HCT116 (cell line): ENCODE results near the gene PLA2R1. TPM values are rescaled to one million over a fixed set of nuclear protein-coding genes. Genes with fewer than 3 reads are reported as not detected.

Experiments
- ATAC-seq: fragments of 200-7000 bp; cut with Tn5 transposase; 2 replicates; pipeline ENCODE4 v1.9.1; 2020; ENCODE audit warnings: mild to moderate bottlenecking, moderate library complexity
- BruUV-seq: library from RNA; stranded (reverse); fragments of 400-500 nt; replicated peaks from 2 replicates; lab custom pipeline; 2021; lab: Mats Ljungman, UMichigan
- CTCF ChIA-PET: fragments of 300-600 bp; sonication (Branson Sonifier 250); formaldehyde crosslinking; loops from one replicate; lab custom pipeline; 2021; ENCODE audit warnings: antibody characterized with exemption; lab: Charles Lee
- POLR2A ChIA-PET: fragments of 300-600, 350-600 bp; sonication (Branson Sonifier 250); formaldehyde crosslinking; loops from one replicate; lab custom pipeline; 2021; ENCODE audit warnings: antibody characterized with exemption; lab: Charles Lee
- RAD21 ChIA-PET, 2 experiments: fragments of 300-600 bp; sonication (Branson Sonifier 250); formaldehyde crosslinking; loops; one replicate each; lab custom pipeline; 2023; ENCODE audit warnings: low total read pairs in 2 of 2; ENCODE audit not compliant: uncharacterized antibody in 2 of 2, unreplicated experiment in 2 of 2, low non-redundant PET in 1 of 2; lab: Charles Lee
- DNase-seq: peaks from one replicate; pipeline ENCODE4 v3.0.0-alpha.2; 2010; ENCODE audit warnings: low read depth, low spot score
- H2AFZ ChIP-seq: fragments of 200-600 bp; shearing (Covaris generic), sonication (generic); 2 replicates; pipeline ENCODE4 v1.6.1; 2017; ENCODE audit warnings: low read depth, mixed run types, mixed read lengths, antibody characterized with exemption, low read length; ENCODE audit not compliant: poor library complexity, severe bottlenecking
- H3K27ac ChIP-seq: 2 replicates; pipeline ENCODE4 v1.5.1; 2012; ENCODE audit warnings: low read depth, low read length
- H3K27me3 ChIP-seq: fragments of 200-600 bp; sonication (generic); 2 replicates; pipeline ENCODE4 v1.6.1; 2016; ENCODE audit warnings: mixed run types, low read length, mixed read lengths; ENCODE audit not compliant: insufficient read depth
- H3K36me3 ChIP-seq, 2 experiments: fragments of 200-500 bp in 1 of 2; fragments of 200-600 bp in 1 of 2; sonication (Bioruptor generic) in 1 of 2; sonication (generic) in 1 of 2; 2 replicates each; pipeline versions ENCODE4 v1.5.1 to v1.6.1; 2014 to 2016; ENCODE audit warnings: low read length in 2 of 2, inconsistent platforms in 1 of 2, mixed read lengths in 1 of 2, mixed run types in 1 of 2; ENCODE audit not compliant: insufficient read depth in 2 of 2, control insufficient read depth in 1 of 2
- H3K4me1 ChIP-seq, 2 experiments: fragments of 200-600 bp in 1 of 2; sonication (generic) in 1 of 2; 2 replicates each; pipeline versions ENCODE4 v1.5.1 to v1.6.1; 2012 to 2017; ENCODE audit warnings: low read length in 2 of 2, inconsistent platforms in 1 of 2, mild to moderate bottlenecking in 1 of 2, mixed read lengths in 1 of 2, mixed run types in 1 of 2, moderate library complexity in 1 of 2; ENCODE audit not compliant: insufficient read depth in 2 of 2, control insufficient read depth in 1 of 2
- H3K4me2 ChIP-seq: fragments of 200-600 bp; sonication (generic); 2 replicates; pipeline ENCODE4 v1.6.1; 2017; ENCODE audit warnings: mixed run types, low read length, mixed read lengths
- H3K4me3 ChIP-seq, 2 experiments: fragments of 200-600 bp in 1 of 2; sonication (generic) in 1 of 2; replicated peaks in 1 of 2; 2 replicates each; pipeline ENCODE4 v1.5.1; 2011 to 2016; ENCODE audit warnings: low read length in 2 of 2, control low read depth in 1 of 2, low read depth in 1 of 2, mild to moderate bottlenecking in 1 of 2, mixed read lengths in 1 of 2, mixed run types in 1 of 2
- H3K79me2 ChIP-seq: fragments of 200-600 bp; sonication (generic); 2 replicates; pipeline ENCODE4 v1.6.1; 2017; ENCODE audit warnings: mild to moderate bottlenecking, mixed run types, low read length, moderate library complexity, mixed read lengths; ENCODE audit not compliant: insufficient read depth
- H3K9ac ChIP-seq: fragments of 200-600 bp; sonication (generic); 2 replicates; pipeline ENCODE4 v1.6.1; 2016; ENCODE audit warnings: low read length, mixed read lengths
- H3K9me2 ChIP-seq: fragments of 200-600 bp; sonication (generic), shearing (Covaris generic); 2 replicates; pipeline ENCODE4 v1.6.1; 2017; ENCODE audit warnings: mixed run types, mild to moderate bottlenecking, moderate library complexity; ENCODE audit not compliant: insufficient read depth
- H3K9me3 ChIP-seq, 2 experiments: fragments of 200-500 bp in 1 of 2; fragments of 200-600 bp in 1 of 2; sonication (Bioruptor generic) in 1 of 2; sonication (generic) in 1 of 2; 2 replicates each; pipeline ENCODE4 v1.6.1; 2014 to 2017; ENCODE audit warnings: low read length in 2 of 2, mixed read lengths in 2 of 2, inconsistent platforms in 1 of 2, low read depth in 1 of 2, mild to moderate bottlenecking in 1 of 2, mixed run types in 1 of 2, moderate library complexity in 1 of 2; ENCODE audit not compliant: control insufficient read depth in 1 of 2, insufficient read depth in 1 of 2
- H4K20me1 ChIP-seq: fragments of 200-600 bp; sonication (generic), shearing (Covaris generic); 2 replicates; pipeline ENCODE4 v1.6.1; 2017; ENCODE audit warnings: mixed run types, mild to moderate bottlenecking, moderate library complexity; ENCODE audit not compliant: insufficient read depth
- CTCF ChIP-seq, 3 experiments: fragments of 200-600 bp in 1 of 3; sonication (generic) in 1 of 3; IDR thresholded peaks in 2 of 3; conservative IDR thresholded peaks in 1 of 3; 2 replicates each; pipeline ENCODE4 v1.5.1; 2012 to 2017; ENCODE audit warnings: low read depth in 2 of 3, low read length in 2 of 3, antibody characterized with exemption in 1 of 3, borderline replicate concordance in 1 of 3, control low read depth in 1 of 3, mild to moderate bottlenecking in 1 of 3, mixed read lengths in 1 of 3, mixed run types in 1 of 3, moderate library complexity in 1 of 3; ENCODE audit not compliant: insufficient read depth in 1 of 3
- EZH2 ChIP-seq: fragments of 200-600 bp; sonication (generic); IDR thresholded peaks from 2 replicates; pipeline ENCODE4 v1.6.1; 2017; ENCODE audit warnings: antibody characterized with exemption, mixed run types
- FOSL1 ChIP-seq: IDR thresholded peaks from 2 replicates; pipeline ENCODE4 v1.6.1; 2012; ENCODE audit warnings: low read depth
- POLR2A ChIP-seq: IDR thresholded peaks from 2 replicates; pipeline ENCODE4 v1.7.0; 2011; ENCODE audit warnings: borderline replicate concordance; ENCODE audit not compliant: insufficient read depth, insufficient read length; ENCODE audit errors: extremely low read depth
- RAD21 ChIP-seq: IDR thresholded peaks from 2 replicates; pipeline ENCODE4 v1.6.1; 2012; ENCODE audit warnings: low read depth, mild to moderate bottlenecking
- SIN3A ChIP-seq: IDR thresholded peaks from 2 replicates; pipeline ENCODE4 v1.6.1; 2012; ENCODE audit warnings: low read depth
- YY1 ChIP-seq: IDR thresholded peaks from 2 replicates; pipeline ENCODE4 v1.6.1; 2011; ENCODE audit warnings: low read length, low read depth, moderate library complexity, mild to moderate bottlenecking; ENCODE audit not compliant: insufficient replicate concordance; ENCODE audit errors: extremely low read depth
- intact Hi-C: fragments of 100-400 bp; cut with micrococcal nuclease; formaldehyde crosslinking; loops from 2 replicates; pipeline ENCODE4 v1.10.0; 2022
- total RNA-seq: library from RNA; stranded (reverse); gene quantifications from one replicate; pipeline ENCODE4 v1.2.1, GENCODE V29; 2021; ENCODE audit not compliant: unreplicated experiment
- TF ChIP-seq, protein P1 (sequence below): IDR thresholded peaks from 2 replicates; pipeline ENCODE4 v1.6.1; 2012; ENCODE audit warnings: low read depth
- TF ChIP-seq, protein P2 (sequence below): IDR thresholded peaks from 2 replicates; pipeline ENCODE4 v1.6.1; 2012

PLA2R1 gene
- total RNA-seq, 1 experiment from 2014 or later = 0.34 TPM

DNA sequence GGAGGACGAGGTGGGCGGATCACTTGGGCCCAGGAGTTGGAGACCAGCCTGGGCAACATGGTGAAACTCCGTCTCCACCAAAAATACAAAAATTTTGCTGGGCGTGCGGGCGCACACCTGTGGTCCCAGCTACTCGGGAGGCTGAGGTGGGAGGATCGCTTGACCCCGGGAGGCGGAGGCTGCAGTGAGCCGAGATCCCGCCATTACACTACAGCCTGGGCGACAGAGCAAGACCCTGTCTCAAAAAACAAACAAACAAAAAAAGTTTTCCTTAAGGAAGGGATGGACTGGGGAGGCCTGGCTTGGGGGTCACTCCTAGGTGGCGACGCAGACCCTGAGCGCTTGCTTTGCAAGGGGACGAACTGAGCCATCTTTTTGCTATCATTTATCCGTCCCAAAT is 882 bp downstream of the PLA2R1 start:
- Histone ChIP-seq H3K36me3 (no peaks in the 10 kb centered on the region), H3K4me2 (no peak overlapping the region; the same call in 1 of the 2 replicates), H3K4me3 (no peak overlapping the region), H3K4me1 (peaks cover 0 to 5% of the 10 kb centered on the region in 2 experiments; a peak in 2 of 4 replicates), H2AFZ (no peak overlapping the region), H3K79me2 (no peaks in the 10 kb centered on the region), H3K27ac (no peak overlapping the region), H4K20me1 (no peaks in the 10 kb centered on the region), H3K27me3 (no peaks in the 10 kb centered on the region), H3K9me2 (no peaks in the 10 kb centered on the region), H3K9me3 (no peaks in the 10 kb centered on the region), H3K9ac (no peak overlapping the region)
- ChIA-PET RAD21 (no interaction called here), POLR2A (no interaction called here), CTCF (no interaction called here)
- no TSS peak for BruUV-seq
- TF ChIP-seq, protein P1, sequence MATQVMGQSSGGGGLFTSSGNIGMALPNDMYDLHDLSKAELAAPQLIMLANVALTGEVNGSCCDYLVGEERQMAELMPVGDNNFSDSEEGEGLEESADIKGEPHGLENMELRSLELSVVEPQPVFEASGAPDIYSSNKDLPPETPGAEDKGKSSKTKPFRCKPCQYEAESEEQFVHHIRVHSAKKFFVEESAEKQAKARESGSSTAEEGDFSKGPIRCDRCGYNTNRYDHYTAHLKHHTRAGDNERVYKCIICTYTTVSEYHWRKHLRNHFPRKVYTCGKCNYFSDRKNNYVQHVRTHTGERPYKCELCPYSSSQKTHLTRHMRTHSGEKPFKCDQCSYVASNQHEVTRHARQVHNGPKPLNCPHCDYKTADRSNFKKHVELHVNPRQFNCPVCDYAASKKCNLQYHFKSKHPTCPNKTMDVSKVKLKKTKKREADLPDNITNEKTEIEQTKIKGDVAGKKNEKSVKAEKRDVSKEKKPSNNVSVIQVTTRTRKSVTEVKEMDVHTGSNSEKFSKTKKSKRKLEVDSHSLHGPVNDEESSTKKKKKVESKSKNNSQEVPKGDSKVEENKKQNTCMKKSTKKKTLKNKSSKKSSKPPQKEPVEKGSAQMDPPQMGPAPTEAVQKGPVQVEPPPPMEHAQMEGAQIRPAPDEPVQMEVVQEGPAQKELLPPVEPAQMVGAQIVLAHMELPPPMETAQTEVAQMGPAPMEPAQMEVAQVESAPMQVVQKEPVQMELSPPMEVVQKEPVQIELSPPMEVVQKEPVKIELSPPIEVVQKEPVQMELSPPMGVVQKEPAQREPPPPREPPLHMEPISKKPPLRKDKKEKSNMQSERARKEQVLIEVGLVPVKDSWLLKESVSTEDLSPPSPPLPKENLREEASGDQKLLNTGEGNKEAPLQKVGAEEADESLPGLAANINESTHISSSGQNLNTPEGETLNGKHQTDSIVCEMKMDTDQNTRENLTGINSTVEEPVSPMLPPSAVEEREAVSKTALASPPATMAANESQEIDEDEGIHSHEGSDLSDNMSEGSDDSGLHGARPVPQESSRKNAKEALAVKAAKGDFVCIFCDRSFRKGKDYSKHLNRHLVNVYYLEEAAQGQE = no peak
- TF ChIP-seq, protein P2, sequence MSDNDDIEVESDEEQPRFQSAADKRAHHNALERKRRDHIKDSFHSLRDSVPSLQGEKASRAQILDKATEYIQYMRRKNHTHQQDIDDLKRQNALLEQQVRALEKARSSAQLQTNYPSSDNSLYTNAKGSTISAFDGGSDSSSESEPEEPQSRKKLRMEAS = no peak
- TF ChIP-seq RAD21 = no peak
- TF ChIP-seq FOSL1 = no peak
- no peak for TF ChIP-seq EZH2
- no peak for ATAC-seq
- intact Hi-C loops = no loop called here
- no peak for DNase-seq

DNA sequence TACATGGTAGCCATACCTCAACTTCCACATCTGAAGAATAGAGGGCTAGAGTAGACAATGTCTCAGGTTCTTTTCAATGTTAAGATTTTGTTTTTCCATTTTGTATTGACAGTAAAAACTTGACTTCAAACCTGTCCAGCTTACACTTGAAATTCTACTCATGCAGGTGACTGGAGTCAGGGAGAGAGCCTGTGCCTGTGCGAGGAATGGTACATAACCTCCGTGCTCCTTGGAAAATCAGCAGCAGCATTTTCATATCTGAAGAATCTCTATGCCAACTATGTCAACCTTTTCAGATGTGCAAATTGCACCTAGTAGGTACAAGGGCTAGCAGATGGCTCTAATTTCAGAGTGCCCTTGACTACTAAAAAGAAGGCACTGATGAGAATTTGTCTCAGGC is 2.1 kb downstream of the PLA2R1 start:
- Histone ChIP-seq H3K36me3 (no peaks in the 10 kb centered on the region), H3K9ac (no peak overlapping the region), H3K27ac (no peak overlapping the region), H3K4me3 (no peak overlapping the region), H3K4me2 (no peak overlapping the region), H4K20me1 (no peaks in the 10 kb centered on the region), H3K79me2 (no peaks in the 10 kb centered on the region), H3K9me3 (no peaks in the 10 kb centered on the region), H3K27me3 (no peaks in the 10 kb centered on the region), H3K9me2 (no peaks in the 10 kb centered on the region), H3K4me1 (peaks cover 0 to 5% of the 10 kb centered on the region in 2 experiments; a peak in 2 of 4 replicates), H2AFZ (no peak overlapping the region)
- TF ChIP-seq CTCF (IDR thresholded peaks at IDR 0.05 in 2 of 3, conservative IDR thresholded peaks at IDR 0.05 in 1 of 3; ENCODE audit: borderline replicate concordance in 1 of 3, insufficient read depth in 1 of 3, low read depth in 2 of 3, low read length in 2 of 3) (no peak), YY1 (no peak), SIN3A (no peak), POLR2A (no peak)
- ATAC-seq (no peak), DNase-seq (no peak)
- intact Hi-C loops = no loop called here
- no TSS peak for BruUV-seq
- CTCF ChIA-PET = no interaction called here
- RAD21 ChIA-PET = no interaction called here
- POLR2A ChIA-PET = no interaction called here
